Transverse colon (tissue), 4 donors: ENCODE measurements around the gene FCHSD1.
A peak's percentile ranks its signal among the peaks of the same experiment; 100 is the strongest.

ENCODE experiments used
- POLR2A ChIP-seq: fragments of 450-650 bp; IDR thresholded peaks from one replicate; pipeline ENCODE4 v1.6.1; 2016; ENCODE audit warnings: antibody characterized with exemption, mild to moderate bottlenecking, moderate library complexity
- POLR2AphosphoS5 ChIP-seq, 3 donors: sonication (generic); formaldehyde crosslinking; IDR thresholded peaks; one replicate each; pipeline ENCODE4 v1.6.1; 2016; ENCODE audit warnings: antibody characterized with exemption in 3 of 3
- TF ChIP-seq, protein P1 (sequence below), 5 experiments: fragments of 200-600 bp in 3 of 5; fragments of 450-650 bp in 2 of 5; sonication (generic) in 3 of 5; IDR thresholded peaks; 1 replicate in 2 of 5; 2 replicates in 3 of 5; pipeline ENCODE4 v1.5.1; 2016 to 2017; ENCODE audit warnings: antibody characterized with exemption in 5 of 5, inconsistent platforms in 3 of 5, mild to moderate bottlenecking in 2 of 5, moderate library complexity in 1 of 5

DNA sequence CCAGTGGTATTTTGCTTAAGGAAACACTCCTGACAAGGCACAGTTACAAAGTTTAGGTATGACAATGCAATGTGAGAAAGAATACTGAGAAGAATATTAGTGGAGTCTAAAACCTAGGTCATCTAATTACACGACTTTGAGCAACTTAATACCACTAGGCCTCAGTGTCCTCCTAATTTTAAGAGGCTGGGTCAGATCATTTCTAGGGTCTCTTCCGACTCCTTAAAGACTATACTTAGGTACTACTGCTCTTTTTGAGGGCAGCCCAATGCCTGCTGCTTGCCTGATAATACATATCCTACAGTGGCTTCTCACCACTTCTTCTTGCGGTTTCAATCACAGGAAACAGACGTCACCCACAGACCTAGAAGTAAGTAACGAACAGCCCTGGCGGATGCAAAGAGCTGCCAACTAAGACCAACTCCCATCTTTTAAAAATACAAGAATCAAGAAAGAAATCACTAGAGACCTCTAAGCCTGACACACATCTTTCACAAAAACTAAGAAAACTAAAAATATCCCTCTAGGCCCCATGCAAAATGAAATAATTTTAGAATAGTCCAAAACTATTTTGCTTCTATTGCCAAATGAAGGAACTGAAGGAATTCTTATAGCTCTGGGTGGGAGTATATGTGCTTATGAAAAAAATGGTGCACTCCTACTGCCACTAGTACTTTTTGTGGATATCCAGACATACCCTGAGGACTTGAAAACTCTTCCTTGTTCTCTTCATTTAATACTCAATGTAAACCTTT lies 45.5 kb downstream of the FCHSD1 start:
- TF ChIP-seq POLR2AphosphoS5 (IDR thresholded peaks at IDR 0.05) (peak in 1 of 3 donors; percentile 14), POLR2A (no peak)
- TF ChIP-seq, protein P1, sequence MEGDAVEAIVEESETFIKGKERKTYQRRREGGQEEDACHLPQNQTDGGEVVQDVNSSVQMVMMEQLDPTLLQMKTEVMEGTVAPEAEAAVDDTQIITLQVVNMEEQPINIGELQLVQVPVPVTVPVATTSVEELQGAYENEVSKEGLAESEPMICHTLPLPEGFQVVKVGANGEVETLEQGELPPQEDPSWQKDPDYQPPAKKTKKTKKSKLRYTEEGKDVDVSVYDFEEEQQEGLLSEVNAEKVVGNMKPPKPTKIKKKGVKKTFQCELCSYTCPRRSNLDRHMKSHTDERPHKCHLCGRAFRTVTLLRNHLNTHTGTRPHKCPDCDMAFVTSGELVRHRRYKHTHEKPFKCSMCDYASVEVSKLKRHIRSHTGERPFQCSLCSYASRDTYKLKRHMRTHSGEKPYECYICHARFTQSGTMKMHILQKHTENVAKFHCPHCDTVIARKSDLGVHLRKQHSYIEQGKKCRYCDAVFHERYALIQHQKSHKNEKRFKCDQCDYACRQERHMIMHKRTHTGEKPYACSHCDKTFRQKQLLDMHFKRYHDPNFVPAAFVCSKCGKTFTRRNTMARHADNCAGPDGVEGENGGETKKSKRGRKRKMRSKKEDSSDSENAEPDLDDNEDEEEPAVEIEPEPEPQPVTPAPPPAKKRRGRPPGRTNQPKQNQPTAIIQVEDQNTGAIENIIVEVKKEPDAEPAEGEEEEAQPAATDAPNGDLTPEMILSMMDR (IDR thresholded peaks at IDR 0.05), result no peak
